ENCODE results near the gene CDC14A. TPM values are rescaled to one million over a fixed set of nuclear protein-coding genes. Genes with fewer than 3 reads are reported as not detected.

CDC14A gene
- total and polyA plus RNA-seq, 8 donors = 8.9 to 16.4 (median 14.2) TPM

- DNase-seq = no peak
- Histone ChIP-seq H3K36me3 (no peaks in the 10 kb centered on the region), H3K27ac (no peak overlapping the region), H3K27me3 (no peaks in the 10 kb centered on the region), H3K9me3 (no peaks in the 10 kb centered on the region), H3K4me1 (no peaks in the 10 kb centered on the region), H3K4me3 (no peak overlapping the region)
- ATAC-seq = no peak
- intact Hi-C loops (cut with DNase I) = no loop called here
- TF ChIP-seq, protein P1, sequence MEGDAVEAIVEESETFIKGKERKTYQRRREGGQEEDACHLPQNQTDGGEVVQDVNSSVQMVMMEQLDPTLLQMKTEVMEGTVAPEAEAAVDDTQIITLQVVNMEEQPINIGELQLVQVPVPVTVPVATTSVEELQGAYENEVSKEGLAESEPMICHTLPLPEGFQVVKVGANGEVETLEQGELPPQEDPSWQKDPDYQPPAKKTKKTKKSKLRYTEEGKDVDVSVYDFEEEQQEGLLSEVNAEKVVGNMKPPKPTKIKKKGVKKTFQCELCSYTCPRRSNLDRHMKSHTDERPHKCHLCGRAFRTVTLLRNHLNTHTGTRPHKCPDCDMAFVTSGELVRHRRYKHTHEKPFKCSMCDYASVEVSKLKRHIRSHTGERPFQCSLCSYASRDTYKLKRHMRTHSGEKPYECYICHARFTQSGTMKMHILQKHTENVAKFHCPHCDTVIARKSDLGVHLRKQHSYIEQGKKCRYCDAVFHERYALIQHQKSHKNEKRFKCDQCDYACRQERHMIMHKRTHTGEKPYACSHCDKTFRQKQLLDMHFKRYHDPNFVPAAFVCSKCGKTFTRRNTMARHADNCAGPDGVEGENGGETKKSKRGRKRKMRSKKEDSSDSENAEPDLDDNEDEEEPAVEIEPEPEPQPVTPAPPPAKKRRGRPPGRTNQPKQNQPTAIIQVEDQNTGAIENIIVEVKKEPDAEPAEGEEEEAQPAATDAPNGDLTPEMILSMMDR (IDR thresholded peaks at IDR 0.05) = no peak
Measured at GRCh38 chr1:100344774-100345173, 7.5 kb upstream of the CDC14A start.

DNA sequence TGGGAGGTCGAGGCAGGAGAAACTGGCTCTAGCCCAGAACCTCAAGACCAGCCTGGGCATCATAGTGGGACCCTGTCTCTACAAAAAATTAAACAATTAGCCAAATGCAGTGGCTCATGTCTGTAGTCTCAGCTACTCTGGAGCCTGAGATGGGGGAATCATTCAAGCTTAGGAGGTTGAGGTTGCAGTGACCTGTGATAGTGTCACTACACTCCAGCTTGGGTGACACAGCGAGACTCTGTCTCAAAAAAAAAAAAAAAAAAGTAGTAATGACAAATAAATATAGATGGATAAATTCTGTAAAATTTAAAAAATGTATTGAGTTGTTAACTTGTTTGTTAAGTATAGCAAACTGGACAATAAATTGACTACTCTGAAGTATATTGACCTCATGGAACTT, 5.9 kb upstream of the CDC14A start:
- DNase-seq (no peak), ATAC-seq (no peak)
- no peaks in the 10 kb centered on the region for H3K27me3 ChIP-seq
- TF ChIP-seq, protein P1 (IDR thresholded peaks at IDR 0.05) = no peak
- no peaks in the 10 kb centered on the region for H3K36me3 ChIP-seq
- H3K4me3 ChIP-seq = no peak overlapping the region
- no peaks in the 10 kb centered on the region for H3K9me3 ChIP-seq
- intact Hi-C loops (cut with DNase I) = no loop called here
- peaks cover 0 to 8% of the 10 kb centered on the region in 2 donors for H3K4me1 ChIP-seq
- no peak overlapping the region for H3K27ac ChIP-seq

GRCh38 chr1:100347009-100347966, 5.0 kb upstream of the CDC14A start:
- ATAC-seq = no peak
- no peak overlapping the region for H3K4me3 ChIP-seq
- intact Hi-C loops (cut with DNase I) = no loop called here

DNA sequence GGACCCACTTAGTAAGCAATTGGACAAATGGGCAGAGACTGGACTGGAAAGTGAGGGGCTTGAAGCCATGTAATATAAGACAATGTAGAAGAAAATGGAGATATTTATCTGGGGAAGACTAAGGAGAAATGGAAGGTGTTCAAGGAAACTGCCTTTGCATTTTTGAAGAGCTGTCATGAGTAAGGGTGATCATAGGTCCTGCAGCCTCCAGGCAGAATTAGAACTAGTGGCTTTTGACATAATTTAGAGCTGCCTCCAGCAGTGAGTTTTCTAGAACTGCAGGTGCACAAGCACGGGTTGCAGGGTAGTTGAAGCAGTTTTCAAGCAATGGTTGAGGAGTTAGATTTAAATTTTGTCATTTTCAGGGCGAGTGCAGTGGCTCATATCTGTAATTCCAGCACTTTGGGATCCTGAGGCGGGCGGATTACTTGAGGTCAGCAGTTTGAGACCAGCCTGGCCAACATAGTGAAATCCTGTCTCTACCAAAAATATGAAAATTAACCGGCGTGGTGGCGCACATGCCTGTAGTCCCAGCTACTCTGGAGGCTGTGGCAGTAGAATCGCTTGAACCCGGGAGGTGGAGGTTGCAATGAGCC, 3.7 kb upstream of the CDC14A start:
- Histone ChIP-seq H3K4me3 (no peak overlapping the region), H3K9me3 (no peaks in the 10 kb centered on the region), H3K36me3 (no peaks in the 10 kb centered on the region), H3K27me3 (no peaks in the 10 kb centered on the region), H3K27ac (no peak overlapping the region), H3K4me1 (peaks cover 0 to 12% of the 10 kb centered on the region in 2 donors)
- TF ChIP-seq, protein P1 (IDR thresholded peaks at IDR 0.05) = no peak
- intact Hi-C loops (cut with DNase I) = no loop called here
- ATAC-seq (no peak), DNase-seq (no peak)

More at GRCh38 chr1:100347009-100347966, 5.0 kb upstream of the CDC14A start:
- no peaks in the 10 kb centered on the region for H3K27me3 ChIP-seq
- TF ChIP-seq, protein P1 (IDR thresholded peaks at IDR 0.05) = no peak
- H3K36me3 ChIP-seq = no peaks in the 10 kb centered on the region
- H3K4me1 ChIP-seq = peaks cover 0 to 8% of the 10 kb centered on the region in 2 donors
- H3K27ac ChIP-seq = no peak overlapping the region
- no peak for DNase-seq
- H3K9me3 ChIP-seq = no peaks in the 10 kb centered on the region

GRCh38 chr1:100349246-100349645, 3.1 kb upstream of the CDC14A start:
- Histone ChIP-seq H3K9me3 (no peaks in the 10 kb centered on the region), H3K36me3 (no peaks in the 10 kb centered on the region), H3K4me3 (no peak overlapping the region), H3K27me3 (no peaks in the 10 kb centered on the region), H3K27ac (no peak overlapping the region), H3K4me1 (peaks cover 2 to 18% of the 10 kb centered on the region in 2 donors)
- TF ChIP-seq, protein P1 (IDR thresholded peaks at IDR 0.05) = no peak
- DNase-seq (no peak), ATAC-seq (no peak)
- intact Hi-C loops (cut with DNase I) = no loop called here

Data from left lung (tissue), 10 donors.